ENCODE results near the gene CFAP74.

DNA sequence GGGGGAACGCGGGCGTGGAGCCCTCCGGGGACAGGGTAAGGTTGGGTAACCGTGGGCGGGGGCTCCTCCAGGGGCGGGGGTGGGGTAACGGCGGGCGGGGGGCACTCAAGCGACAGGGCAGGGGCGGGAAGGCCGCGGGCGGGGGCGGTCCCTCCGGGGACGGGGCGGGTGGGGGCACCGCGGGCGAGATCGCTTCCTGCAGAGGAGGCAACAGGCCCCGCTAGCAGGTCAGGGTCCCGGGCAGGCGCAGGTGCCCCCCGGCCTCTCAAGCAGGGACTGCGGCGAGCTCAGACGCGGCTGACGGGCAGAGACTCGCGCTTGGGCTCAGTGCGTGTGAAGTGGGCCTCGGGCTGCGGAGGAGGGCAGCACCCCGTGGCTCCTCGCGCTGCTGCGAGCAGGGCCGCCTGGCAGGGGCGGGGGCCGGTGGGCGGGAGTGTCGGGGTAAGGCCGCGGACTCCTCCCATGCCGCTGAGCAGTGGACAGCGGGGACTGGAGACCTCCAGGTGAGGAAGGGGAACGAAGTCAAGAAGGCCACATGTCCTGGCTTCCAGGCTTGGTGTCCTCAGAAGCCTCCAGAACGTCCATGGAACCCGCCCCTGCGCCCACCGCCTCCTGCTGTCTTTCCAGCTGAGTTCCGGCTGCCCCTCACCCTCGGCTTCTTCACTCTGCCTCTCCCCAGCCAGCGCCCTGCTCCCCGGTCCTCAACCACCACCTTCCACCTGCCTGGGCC, 112.1 kb downstream of the CFAP74 start:
- TF ChIP-seq, protein P1, sequence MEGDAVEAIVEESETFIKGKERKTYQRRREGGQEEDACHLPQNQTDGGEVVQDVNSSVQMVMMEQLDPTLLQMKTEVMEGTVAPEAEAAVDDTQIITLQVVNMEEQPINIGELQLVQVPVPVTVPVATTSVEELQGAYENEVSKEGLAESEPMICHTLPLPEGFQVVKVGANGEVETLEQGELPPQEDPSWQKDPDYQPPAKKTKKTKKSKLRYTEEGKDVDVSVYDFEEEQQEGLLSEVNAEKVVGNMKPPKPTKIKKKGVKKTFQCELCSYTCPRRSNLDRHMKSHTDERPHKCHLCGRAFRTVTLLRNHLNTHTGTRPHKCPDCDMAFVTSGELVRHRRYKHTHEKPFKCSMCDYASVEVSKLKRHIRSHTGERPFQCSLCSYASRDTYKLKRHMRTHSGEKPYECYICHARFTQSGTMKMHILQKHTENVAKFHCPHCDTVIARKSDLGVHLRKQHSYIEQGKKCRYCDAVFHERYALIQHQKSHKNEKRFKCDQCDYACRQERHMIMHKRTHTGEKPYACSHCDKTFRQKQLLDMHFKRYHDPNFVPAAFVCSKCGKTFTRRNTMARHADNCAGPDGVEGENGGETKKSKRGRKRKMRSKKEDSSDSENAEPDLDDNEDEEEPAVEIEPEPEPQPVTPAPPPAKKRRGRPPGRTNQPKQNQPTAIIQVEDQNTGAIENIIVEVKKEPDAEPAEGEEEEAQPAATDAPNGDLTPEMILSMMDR (IDR thresholded peaks at IDR 0.05; ENCODE audit: poor library complexity) = no peak
- TF ChIP-seq EZH2phosphoT487 (IDR thresholded peaks at IDR 0.05; ENCODE audit: low read depth, severe bottlenecking, unreplicated experiment) (no peak), EZH2 (IDR thresholded peaks at IDR 0.05; ENCODE audit: borderline replicate concordance) (no peak)
